K562 (cell line): Measurements from ENCODE around the gene GLYAT. TPM values are rescaled to one million over a fixed set of nuclear protein-coding genes. Genes with fewer than 3 reads are reported as not detected.

Experiments used
- ATAC-seq: fragments of 200-7000 bp; cut with Tn5 transposase; 3 replicates; pipeline ENCODE4 v1.9.1; 2020; ENCODE audit warnings: moderate library complexity
- Bru-seq: library from RNA; stranded (reverse); fragments of 400-500 nt; gene quantifications from one replicate; lab custom pipeline; 2021; lab: Mats Ljungman, UMichigan
- BruChase-seq, 2 experiments: library from RNA; stranded (reverse); fragments of 400-500 nt; gene quantifications; one replicate each; lab custom pipeline; 2021; lab: Mats Ljungman, UMichigan
- BruUV-seq: library from RNA; stranded (reverse); fragments of 400-500 nt; replicated peaks from 2 replicates; lab custom pipeline; 2021; lab: Mats Ljungman, UMichigan
- CTCF ChIA-PET: fragments of 300-600 bp; formaldehyde crosslinking; extraction: SDS; loops from one replicate; lab custom pipeline; 2021; ENCODE audit warnings: low intra/inter-chr PET ratio; lab: Yijun Ruan, JAX
- POLR2A ChIA-PET: fragments of 300-600, 350-650 bp; sonication (Branson Sonifier 250); formaldehyde crosslinking; extraction: SDS; loops from one replicate; lab custom pipeline; 2021; ENCODE audit warnings: antibody characterized with exemption, inconsistent platforms; lab: Yijun Ruan, JAX
- DNase-seq, 4 experiments: peaks; one replicate each; pipeline versions ENCODE4 v3.0.0 to v3.0.0-alpha.2; 2011 to 2018; ENCODE audit warnings: low spot score in 3 of 4, mixed read lengths in 3 of 4; ENCODE audit errors: extremely low read depth in 1 of 4
- FAIRE-seq: peaks from 2 replicates; lab custom pipeline; 2011; peaks lifted over from hg19 to GRCh38; lab: Jason Lieb, UNC
- H2AFZ ChIP-seq: 2 replicates; pipeline ENCODE4 v1.6.0; 2011; ENCODE audit warnings: low read depth, low read length, control low read depth, inconsistent platforms
- H3K27ac ChIP-seq: fragments of 200-600 bp; 3 replicates; pipeline ENCODE4 v1.8.0; 2011; ENCODE audit warnings: low read depth, mild to moderate bottlenecking, control low read depth, inconsistent platforms, low read length, moderate library complexity, mixed read lengths; ENCODE audit errors: extremely low read depth
- H3K27me3 ChIP-seq, 2 experiments: fragments of 300-600 bp in 1 of 2; 2 replicates in 1 of 2; 3 replicates in 1 of 2; pipeline versions ENCODE4 v1.6.0 to v1.8.0; 2011; ENCODE audit warnings: inconsistent platforms in 2 of 2, low read length in 2 of 2, mild to moderate bottlenecking in 1 of 2, mixed read lengths in 1 of 2, moderate library complexity in 1 of 2; ENCODE audit not compliant: control insufficient read depth in 2 of 2, insufficient read depth in 2 of 2
- H3K36me3 ChIP-seq: fragments of 300-600 bp; 3 replicates; pipeline ENCODE4 v1.8.0; 2011; ENCODE audit warnings: mild to moderate bottlenecking, low read length, inconsistent platforms; ENCODE audit not compliant: control insufficient read depth, insufficient read depth
- H3K4me1 ChIP-seq, 2 experiments: fragments of 200-600 bp in 1 of 2; replicated peaks in 1 of 2; 2 replicates in 1 of 2; 3 replicates in 1 of 2; pipeline versions ENCODE4 v1.5.1 to v1.8.0; 2011; ENCODE audit warnings: inconsistent platforms in 2 of 2, low read length in 2 of 2, mild to moderate bottlenecking in 1 of 2, mixed read lengths in 1 of 2, moderate library complexity in 1 of 2; ENCODE audit not compliant: control insufficient read depth in 2 of 2, insufficient read depth in 2 of 2
- H3K4me2 ChIP-seq: 2 replicates; pipeline ENCODE4 v1.6.1; 2011; ENCODE audit warnings: low read length, control low read depth, inconsistent platforms, mixed read lengths; ENCODE audit not compliant: insufficient read depth
- H3K4me3 ChIP-seq: fragments of 200-600 bp; sonication (generic), shearing (Covaris generic); 2 replicates; pipeline ENCODE4 v1.5.1; 2016; ENCODE audit warnings: control low read depth, inconsistent platforms
- H3K79me2 ChIP-seq: fragments of 200-600 bp; 3 replicates; pipeline ENCODE4 v1.8.0; 2011; ENCODE audit warnings: low read length, inconsistent platforms; ENCODE audit not compliant: control insufficient read depth, insufficient read depth
- H3K9ac ChIP-seq, 2 experiments: 2 replicates each; pipeline versions ENCODE4 v1.6.0 to v1.6.1; 2011; ENCODE audit warnings: low read depth in 2 of 2, low read length in 2 of 2, control low read depth in 1 of 2, inconsistent platforms in 1 of 2, mild to moderate bottlenecking in 1 of 2, mixed read lengths in 1 of 2; ENCODE audit not compliant: insufficient read depth in 1 of 2
- H3K9me1 ChIP-seq: one replicate; pipeline ENCODE4 v1.6.0; 2011; ENCODE audit warnings: inconsistent platforms, mild to moderate bottlenecking, low read length, moderate library complexity; ENCODE audit not compliant: control insufficient read depth, insufficient read depth
- H3K9me3 ChIP-seq: replicated peaks from 2 replicates; pipeline ENCODE4 v1.5.1; 2011; ENCODE audit warnings: low read depth, low read length, inconsistent platforms; ENCODE audit not compliant: control insufficient read depth, insufficient read depth
- H4K20me1 ChIP-seq: replicated peaks from 2 replicates; pipeline ENCODE4 v1.6.1; 2011; ENCODE audit warnings: low read length, inconsistent platforms, mixed read lengths; ENCODE audit not compliant: control insufficient read depth, insufficient read depth
- CBX2 ChIP-seq: fragments of 200-600 bp; sonication (generic); IDR thresholded peaks from one replicate; pipeline ENCODE4 v1.6.1; 2012; ENCODE audit warnings: mild to moderate bottlenecking, low read length, inconsistent platforms; ENCODE audit not compliant: insufficient read depth, poor library complexity, severe bottlenecking
- CHD1 ChIP-seq: fragments of 200-600 bp; sonication (generic); IDR thresholded peaks from one replicate; pipeline ENCODE4 v1.6.1; 2012; ENCODE audit warnings: mild to moderate bottlenecking, moderate library complexity, low read length, inconsistent platforms
- EGR1 ChIP-seq: fragments of 450-650 bp; conservative IDR thresholded peaks from 2 replicates; pipeline ENCODE4 v1.6.1; 2017; ENCODE audit warnings: mild to moderate bottlenecking
- ELK1 ChIP-seq: sonication (generic); formaldehyde crosslinking; IDR thresholded peaks from 2 replicates; pipeline ENCODE4 v1.8.1; 2022; ENCODE audit warnings: missing genetic modification reagents
- ESRRA ChIP-seq: fragments of 450-650 bp; IDR thresholded peaks from 2 replicates; pipeline ENCODE4 v1.6.1; 2014; ENCODE audit warnings: low read depth, mild to moderate bottlenecking, moderate library complexity, borderline replicate concordance
- ETV5 ChIP-seq: sonication (generic); formaldehyde crosslinking; IDR thresholded peaks from 2 replicates; pipeline ENCODE4 v1.4.0; 2020; ENCODE audit warnings: low read depth, mild to moderate bottlenecking, missing genetic modification reagents
- FOSL1 ChIP-seq: fragments of 200-800 bp; sonication (Bioruptor generic); conservative IDR thresholded peaks from 2 replicates; pipeline ENCODE4 v1.6.1; 2016; ENCODE audit warnings: missing genetic modification characterization, missing compliant biosample characterization
- NFRKB ChIP-seq: fragments of 450-650 bp; IDR thresholded peaks from 2 replicates; pipeline ENCODE4 v1.6.1; 2016; ENCODE audit warnings: low read depth
- SIN3B ChIP-seq: fragments of 450-650 bp; IDR thresholded peaks from 2 replicates; pipeline ENCODE4 v1.6.1; 2017; ENCODE audit warnings: low read depth, mild to moderate bottlenecking, moderate library complexity
- TCF7 ChIP-seq: sonication (generic); IDR thresholded peaks from 2 replicates; pipeline ENCODE4 v1.6.1; 2016; ENCODE audit warnings: antibody characterized with exemption, borderline replicate concordance
- TOE1 ChIP-seq, 2 experiments: fragments of 450-650 bp in 1 of 2; sonication (generic) in 1 of 2; formaldehyde crosslinking in 1 of 2; IDR thresholded peaks; 2 replicates each; pipeline versions ENCODE4 v1.7.1 to v1.8.0; 2016 to 2022; ENCODE audit warnings: borderline replicate concordance in 2 of 2, mild to moderate bottlenecking in 2 of 2, antibody characterized with exemption in 1 of 2, inconsistent platforms in 1 of 2, low read depth in 1 of 2, missing genetic modification reagents in 1 of 2, moderate library complexity in 1 of 2
- ZNF124 ChIP-seq: sonication (generic); formaldehyde crosslinking; IDR thresholded peaks from 2 replicates; pipeline ENCODE4 v1.8.1; 2022; ENCODE audit warnings: missing genetic modification reagents
- ZNF740 ChIP-seq, 3 experiments: fragments of 200-800 bp in 1 of 3; sonication (Bioruptor generic) in 1 of 3; sonication (generic) in 1 of 3; formaldehyde crosslinking in 1 of 3; IDR thresholded peaks; 2 replicates each; pipeline versions ENCODE4 v1.6.1 to v1.8.0; 2016 to 2022; ENCODE audit warnings: mild to moderate bottlenecking in 2 of 3, missing compliant biosample characterization in 2 of 3, missing genetic modification characterization in 2 of 3, missing genetic modification reagents in 1 of 3
- ZNF780A ChIP-seq: fragments of 250-450 bp; sonication (Bioruptor Pico); IDR thresholded peaks from 2 replicates; pipeline ENCODE4 v1.5.0; 2021; ENCODE audit warnings: mild to moderate bottlenecking
- WGBS: fragments of 100-300 bp; shearing (Covaris generic); methylation state at CpG from one replicate; pipeline ENCODE4 v1.1.6; 2016; ENCODE audit warnings: low coverage, mixed read lengths; ENCODE audit not compliant: insufficient coverage; ENCODE audit errors: missing lambda C conversion rate; 5-methylcytosine and 5-hydroxymethylcytosine counted together
- in situ Hi-C: fragments of 300-500 bp; cut with MboI; formaldehyde crosslinking; loops from 4 replicates; pipeline ENCODE4 v1.15.0; 2018; ENCODE audit warnings: inconsistent platforms, mixed read lengths
- intact Hi-C: fragments of 100-400 bp; cut with micrococcal nuclease; formaldehyde crosslinking; loops from 2 replicates; pipeline ENCODE4 v1.14.2; 2022
- long read RNA-seq, 3 experiments: library from polyadenylated mRNA in 2 of 3; library from RNA in 1 of 3; unstranded in 2 of 3; stranded (forward) in 1 of 3; transcript quantifications; one replicate each; pipeline ENCODE4 v2.0.0, GENCODE V29; 2019 to 2022
- polyA minus RNA-seq, 3 experiments: library from RNA; depleted of rRNA, polyadenylated mRNA; stranded (reverse); fragments of >200 nt; gene quantifications; 2 replicates each; pipeline ENCODE4 v1.2.3, GENCODE V29; 2011
- polyA plus RNA-seq, 8 experiments: library from polyadenylated mRNA; depleted of rRNA in 4 of 8; stranded (reverse) in 5 of 8; unstranded in 3 of 8; fragments of >200 nt; fragmentation: Nextera tagmentation in 2 of 8; fragmentation: Illumina TruSeq in 1 of 8; extraction: Ambion mirVana in 2 of 8; extraction: Trizol in 1 of 8; gene quantifications; 2 replicates each; pipeline versions ENCODE4 v1.2.1 to v1.2.3, GENCODE V29; 2011 to 2014; ENCODE audit warnings: inconsistent platforms in 1 of 8, missing spikeins in 1 of 8
- total RNA-seq, 7 experiments: library from RNA; depleted of rRNA in 6 of 7; stranded (reverse); fragments of >200 nt in 6 of 7; fragmentation: Illumina TruSeq in 2 of 7; extraction: Trizol in 2 of 7; gene quantifications; 2 replicates each; pipeline versions ENCODE4 v1.2.1 to v1.2.3, GENCODE V29; 2011 to 2021; ENCODE audit warnings: low replicate concordance in 1 of 7

Gene GLYAT
- total RNA-seq (2011; cell fraction: chromatin; rRNA removed; ENCODE audit: low replicate concordance), result not detected in 2 replicates
- not detected in 2 replicates for total RNA-seq (2011; cell fraction: nucleolus; rRNA removed)
- total RNA-seq (2011; cell fraction: nucleoplasm; rRNA removed), result not detected in 2 replicates
- total RNA-seq (2014; rRNA removed) (not detected in 2 replicates), total RNA-seq (2014; rRNA removed; fragmentation: Illumina TruSeq; extraction: Trizol) (not detected in 2 replicates), total RNA-seq (2015; rRNA removed; fragmentation: Illumina TruSeq; extraction: Trizol) (not detected in 2 replicates), total RNA-seq (2021) (not detected in 2 replicates), polyA plus RNA-seq (2011; rRNA removed) (not detected in 2 replicates), polyA plus RNA-seq (2014; fragmentation: Illumina TruSeq; extraction: Trizol) (not detected in 2 replicates), polyA plus RNA-seq (2014; fragmentation: Nextera tagmentation; extraction: Ambion mirVana) (not detected), polyA plus RNA-seq (2014; rRNA removed) (0.47 TPM in 1 of 2 replicates, not detected in the other), polyA minus RNA-seq (2011; rRNA and poly(A)+ RNA removed) (not detected in 2 replicates), Bru-seq, nascent RNA (percentile 8 among the genes with signal in this experiment), BruChase-seq, experiment 1, labeled RNA remaining after a 2-hour chase (percentile 22 among the genes with signal in this experiment), BruChase-seq, experiment 2, labeled RNA remaining after a 6-hour chase (percentile 12 among the genes with signal in this experiment)
- not detected in 2 replicates for polyA plus RNA-seq (2011; cell fraction: cytosol; rRNA removed)
- not detected in 2 replicates for polyA plus RNA-seq (2011; cell fraction: nucleus; rRNA removed)
- polyA plus RNA-seq (2012), result not detected in 2 replicates
- not detected in 2 replicates for polyA minus RNA-seq (2011; cell fraction: cytosol; rRNA and poly(A)+ RNA removed)
- not detected in 2 replicates for polyA minus RNA-seq (2011; cell fraction: nucleus; rRNA and poly(A)+ RNA removed)
- long read RNA-seq, experiment 1, result 0 reads
- long read RNA-seq, experiment 2, result 0 reads
- long read RNA-seq, experiment 3, result 0 reads

GRCh38 chr11:58731819-58732218, at the start of gene GLYAT:
GLYAT (minus strand) TSS chr11:58731943; CDS start chr11:58724496, 7,447 bp downstream.
- H4K20me1 ChIP-seq, result no peaks in the 10 kb centered on the region
- H3K36me3 ChIP-seq, result no peaks in the 10 kb centered on the region
- H3K4me1 ChIP-seq, result peaks cover 0 to 11% of the 10 kb centered on the region in 2 experiments; a peak in 3 of 5 replicates
- TF ChIP-seq ETV5 (CRISPR knock-in tag) (no peak), FOSL1 (tag) (no peak), CBX2 (no peak), SIN3B (no peak), ZNF124 (no peak), CHD1 (no peak), TCF7 (no peak), ZNF780A (CRISPR knock-in tag) (no peak), ELK1 (CRISPR knock-in tag) (no peak), ZNF740 (CRISPR knock-in tag; IDR thresholded peaks at IDR 0.05) (no peak), ZNF740 (tag; IDR thresholded peaks at IDR 0.05) (no peak), NFRKB (no peak), EGR1 (no peak), TOE1 (IDR thresholded peaks at IDR 0.05; ENCODE audit: borderline replicate concordance) (no peak), TOE1 (CRISPR knock-in tag; IDR thresholded peaks at IDR 0.05; ENCODE audit: borderline replicate concordance, low read depth) (no peak), ESRRA (no peak)
- ChIA-PET CTCF (no interaction called here), POLR2A (no interaction called here)
- no peaks in the 10 kb centered on the region for H3K79me2 ChIP-seq
- no peak within 1 kb of the TSS for H3K4me2 ChIP-seq
- 40% methylated on average over 4 of the region's 4 CpGs for WGBS
- ATAC-seq, result no peak
- H3K27me3 ChIP-seq, result no peaks in the 10 kb centered on the region
- no peaks in the 10 kb centered on the region for H3K9me1 ChIP-seq
- no peak within 1 kb of the TSS for H2AFZ ChIP-seq
- no peak for FAIRE-seq
- H3K4me3 ChIP-seq, result no peak within 1 kb of the TSS
- no peak within 1 kb of the TSS for H3K9ac ChIP-seq
- DNase-seq, result no peak
- H3K9me3 ChIP-seq, result no peaks in the 10 kb centered on the region
- BruUV-seq, result no TSS peak
- intact Hi-C loops (no loop called here), in situ Hi-C loops (no loop called here)
- no peak within 1 kb of the TSS for H3K27ac ChIP-seq
